Measurements from ENCODE around the gene DDX41. TPM values are rescaled to one million over a fixed set of nuclear protein-coding genes. Genes with fewer than 3 reads are reported as not detected.

The DDX41 gene
- total and polyA plus RNA-seq, 2 of the 13 experiments (the other 11 are each of a cell fraction or from before 2014, with no cell fraction given): 62.8 to 105 TPM

- TF ChIP-seq LRRFIP1 (CRISPR knock-in tag; conservative IDR thresholded peaks at IDR 0.05) (no peak), HNRNPK (IDR thresholded peaks at IDR 0.05; ENCODE audit: low read depth, low read length, poor library complexity, severe bottlenecking) (no peak), SIX4 (CRISPR knock-in tag; IDR thresholded peaks at IDR 0.05) (no peak)
These were observed 36.2 kb upstream of the DDX41 start (continued) for GRCh38 chr5:177552839-177553455.

GRCh38 chr5:177550122-177550521 is 33.4 kb upstream of the DDX41 start:
- Histone ChIP-seq H2AFZ (ENCODE audit: low read length) (no peak overlapping the region), H3K36me3 (replicated peaks in 1 of 2; ENCODE audit: control insufficient read depth in 1 of 2, insufficient read depth in 2 of 2, low read length in 2 of 2) (peaks cover 5 to 18% of the 10 kb centered on the region in 2 experiments), H3K27ac (ENCODE audit: extremely low read length, insufficient read depth, low read length) (no peak overlapping the region), H3K4me1 (ENCODE audit: insufficient read depth, low read length) (peaks cover 60% of the 10 kb centered on the region), H3K9ac (ENCODE audit: insufficient read depth, low read depth, low read length) (no peak overlapping the region), H3K79me2 (ENCODE audit: insufficient read depth, low read length) (peaks cover 73% of the 10 kb centered on the region), H3K9me3 (ENCODE audit: low read length) (no peaks in the 10 kb centered on the region), H3K4me2 (ENCODE audit: low read depth, low read length) (no peak overlapping the region), H3K27me3 (ENCODE audit: control insufficient read depth in 1 of 2, insufficient read depth in 2 of 2, low read length in 2 of 2) (no peaks in the 10 kb centered on the region), H3K4me3 (replicated peaks in 1 of 3; ENCODE audit: insufficient read depth in 1 of 3, low read depth in 2 of 3, low read length in 3 of 3) (no peak overlapping the region), H4K20me1 (ENCODE audit: insufficient read depth, low read length) (peaks cover 13% of the 10 kb centered on the region)
- FAIRE-seq: no peak
- ChIA-PET CTCF (ENCODE audit: low intra/inter-chr PET ratio, low total read pairs) (no interaction called here), POLR2A (interaction anchor here (1.3 kb wide), 1 partner anchor 33 kb away, joined by 3 read pairs; no protein-coding TSS in a partner anchor)
- DNase-seq (ENCODE audit: low spot score): no peak
- ATAC-seq: no peak
- TF ChIP-seq SNAI1 (CRISPR knock-in tag; IDR thresholded peaks at IDR 0.05; ENCODE audit: borderline replicate concordance) (no peak), RAD21 (CRISPR knock-in tag; IDR thresholded peaks at IDR 0.05) (no peak), FOXM1 (CRISPR knock-in tag; IDR thresholded peaks at IDR 0.05) (no peak), KDM6A (CRISPR knock-in tag; IDR thresholded peaks at IDR 0.05; ENCODE audit: low read depth) (no peak), ZNF251 (CRISPR knock-in tag; IDR thresholded peaks at IDR 0.05) (no peak), ZNF354B (CRISPR knock-in tag; IDR thresholded peaks at IDR 0.05) (no peak), TP53 (CRISPR knock-in tag; conservative IDR thresholded peaks at IDR 0.05) (no peak), POLR2A (IDR thresholded peaks at IDR 0.05; ENCODE audit: insufficient read depth in 1 of 2, low read depth in 2 of 2, low read length in 2 of 2) (no peak), ZNF510 (CRISPR knock-in tag; IDR thresholded peaks at IDR 0.05; ENCODE audit: low read depth) (no peak), POLR2AphosphoS5 (IDR thresholded peaks at IDR 0.05; ENCODE audit: low read depth, low read length) (no peak)
- TF ChIP-seq, protein P1, sequence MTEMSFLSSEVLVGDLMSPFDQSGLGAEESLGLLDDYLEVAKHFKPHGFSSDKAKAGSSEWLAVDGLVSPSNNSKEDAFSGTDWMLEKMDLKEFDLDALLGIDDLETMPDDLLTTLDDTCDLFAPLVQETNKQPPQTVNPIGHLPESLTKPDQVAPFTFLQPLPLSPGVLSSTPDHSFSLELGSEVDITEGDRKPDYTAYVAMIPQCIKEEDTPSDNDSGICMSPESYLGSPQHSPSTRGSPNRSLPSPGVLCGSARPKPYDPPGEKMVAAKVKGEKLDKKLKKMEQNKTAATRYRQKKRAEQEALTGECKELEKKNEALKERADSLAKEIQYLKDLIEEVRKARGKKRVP (CRISPR knock-in tag; IDR thresholded peaks at IDR 0.05): no peak
- TF ChIP-seq, protein P2, sequence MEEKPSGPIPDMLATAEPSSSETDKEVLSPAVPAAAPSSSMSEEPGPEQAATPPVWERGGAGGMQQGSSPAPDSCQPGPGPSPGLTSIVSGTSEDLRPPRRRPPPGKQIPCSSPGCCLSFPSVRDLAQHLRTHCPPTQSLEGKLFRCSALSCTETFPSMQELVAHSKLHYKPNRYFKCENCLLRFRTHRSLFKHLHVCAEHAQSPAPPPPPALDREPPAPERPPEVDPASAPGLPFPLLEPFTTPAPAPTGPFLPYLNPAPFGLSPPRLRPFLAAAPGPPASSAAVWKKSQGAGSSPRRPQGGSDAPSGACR (CRISPR knock-in tag; IDR thresholded peaks at IDR 0.05): no peak
- intact Hi-C loops (cut with micrococcal nuclease; ENCODE audit: unreplicated experiment) (loop anchor here (5.0 kb wide), 1 partner anchor 33 kb away; the partner anchor contains the start of gene DDX41), in situ Hi-C loops (cut with HindIII; ENCODE audit: extremely low pct_ligation_motif_present, low pct_unique_long_range_greater_than_20kb) (no loop called here)
- no TSS peak for BruUV-seq (replicated peaks)
- 96% methylated on average over 1 of the region's 1 CpG for WGBS (ENCODE audit: low lambda C conversion rate)

All from HepG2 (cell line).